ENCODE measurements around the gene COX14. TPM values are rescaled to one million over a fixed set of nuclear protein-coding genes. Genes with fewer than 3 reads are reported as not detected.
"Not testable (repeated sequence)": the region's sequence is repeated elsewhere in the genome, so short reads cannot be mapped to it uniquely, and the experiment has no call there.

COX14 gene
- total RNA-seq = 34.4 and 40.8 TPM in 2 replicates
- 114 TPM for polyA plus RNA-seq (2012)

DNA sequence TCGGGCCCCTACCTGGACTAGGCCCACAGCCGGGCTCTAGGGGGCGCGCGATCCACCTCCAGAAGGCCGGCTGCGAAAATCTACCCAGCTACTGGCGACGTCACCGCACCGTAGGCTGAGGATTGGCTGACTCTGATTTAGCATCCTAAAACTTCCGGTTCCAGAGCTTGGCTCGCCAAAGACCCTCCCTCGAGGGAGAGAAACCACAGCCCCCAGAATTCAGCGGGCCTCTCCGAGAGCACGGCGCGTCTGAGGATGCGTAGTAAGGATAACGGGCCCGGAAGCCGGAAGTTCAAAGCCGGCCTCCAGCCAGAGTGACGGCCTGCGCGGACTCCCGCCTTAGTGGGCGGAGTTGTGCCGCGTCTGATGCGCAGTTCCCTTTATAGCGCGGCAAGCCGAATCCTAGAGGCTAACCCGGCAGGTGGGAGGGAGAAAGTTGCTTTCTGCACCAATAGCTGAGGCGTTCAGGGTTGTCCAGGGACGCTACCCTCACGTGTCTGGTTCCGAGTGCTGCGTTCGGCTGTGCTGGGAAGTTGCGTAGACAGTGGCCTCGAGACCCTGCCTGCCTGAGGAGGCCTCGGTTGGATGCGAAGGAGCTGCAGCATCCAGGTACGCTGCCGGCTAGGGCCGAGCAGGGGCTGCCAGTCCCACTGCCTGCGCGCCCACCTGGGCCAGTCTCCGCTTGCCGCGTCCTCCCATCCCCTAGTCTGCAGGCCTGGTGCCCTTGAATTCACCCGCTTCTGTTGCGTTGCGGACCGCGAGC is at the start of gene COX14:
Gene COX14 (plus strand): TSS at position 544 of the 763 bp plus-strand sequence. CDS start 7,808 bp downstream, outside the sequence.
- DNase-seq (ENCODE audit: low read depth) = peak; percentile 100

GRCh38 chr12:50062728-50063460 is 49.1 kb upstream of the COX14 start:
- DNase-seq (ENCODE audit: low read depth) = peak; percentile 92

- DNase-seq (ENCODE audit: low read depth) = no peak
Measured at GRCh38 chr12:50065726-50066310, 46.2 kb upstream of the COX14 start.

DNA sequence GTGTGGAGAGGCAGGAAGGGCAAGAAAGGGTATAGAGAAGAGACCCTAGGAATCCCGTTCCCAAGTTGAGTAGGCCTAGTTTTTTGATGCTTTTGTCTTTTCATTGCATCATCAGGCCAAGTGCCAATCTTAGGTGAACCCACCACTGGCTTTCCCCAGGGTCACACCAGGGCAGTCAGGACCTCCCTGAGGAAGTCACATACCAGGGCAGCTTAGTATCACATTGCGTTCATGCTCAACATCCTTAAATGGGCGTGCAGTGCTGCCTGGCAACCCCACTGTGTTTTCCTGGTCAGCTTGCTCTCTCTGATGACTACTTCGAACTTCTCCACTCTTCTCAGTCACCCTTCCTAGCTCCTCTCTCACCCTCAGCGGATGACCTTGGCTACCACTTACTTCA is 45.6 kb upstream of the COX14 start:
- peak; percentile 86 for DNase-seq (ENCODE audit: low read depth)

DNA sequence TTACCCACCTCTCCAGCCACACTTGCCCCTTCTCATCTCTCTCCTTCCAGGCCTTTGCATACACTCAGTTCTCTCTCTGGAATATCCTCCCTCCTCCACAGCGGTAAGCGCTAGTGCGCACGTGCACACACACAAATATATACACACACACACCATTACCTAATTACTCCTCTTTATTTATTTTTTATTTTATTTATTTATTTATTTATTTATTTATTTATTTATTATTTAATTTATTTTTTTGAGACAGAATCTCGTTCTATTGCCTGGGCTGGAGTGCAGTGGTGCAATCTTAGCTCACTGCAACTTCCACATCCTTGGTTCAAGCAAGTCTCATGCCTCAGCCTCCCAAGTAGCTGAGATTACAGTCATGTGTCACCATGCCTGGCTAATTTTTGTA is 43.0 kb upstream of the COX14 start:
- no peak for DNase-seq (ENCODE audit: low read depth)

DNA sequence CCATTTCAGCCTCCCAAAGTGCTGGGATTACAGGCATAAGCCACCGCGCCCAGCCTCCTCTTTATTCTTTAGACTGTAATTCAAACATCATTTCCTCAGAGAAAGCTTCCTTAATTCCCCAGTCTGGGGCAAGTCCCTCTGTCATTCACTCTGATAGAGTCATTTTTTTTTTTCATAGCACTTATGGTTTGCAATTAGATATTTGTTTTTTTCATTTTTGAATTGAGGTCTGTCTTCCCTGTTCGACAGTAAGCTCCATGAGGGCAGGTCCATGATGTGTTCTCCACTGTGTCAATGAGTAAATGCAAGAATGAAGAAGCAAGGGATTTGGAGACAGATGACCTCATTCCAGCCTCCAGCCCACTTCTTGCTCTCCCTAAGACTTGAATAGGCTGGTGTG is 42.5 kb upstream of the COX14 start:
- no peak for DNase-seq (ENCODE audit: low read depth)

DNA sequence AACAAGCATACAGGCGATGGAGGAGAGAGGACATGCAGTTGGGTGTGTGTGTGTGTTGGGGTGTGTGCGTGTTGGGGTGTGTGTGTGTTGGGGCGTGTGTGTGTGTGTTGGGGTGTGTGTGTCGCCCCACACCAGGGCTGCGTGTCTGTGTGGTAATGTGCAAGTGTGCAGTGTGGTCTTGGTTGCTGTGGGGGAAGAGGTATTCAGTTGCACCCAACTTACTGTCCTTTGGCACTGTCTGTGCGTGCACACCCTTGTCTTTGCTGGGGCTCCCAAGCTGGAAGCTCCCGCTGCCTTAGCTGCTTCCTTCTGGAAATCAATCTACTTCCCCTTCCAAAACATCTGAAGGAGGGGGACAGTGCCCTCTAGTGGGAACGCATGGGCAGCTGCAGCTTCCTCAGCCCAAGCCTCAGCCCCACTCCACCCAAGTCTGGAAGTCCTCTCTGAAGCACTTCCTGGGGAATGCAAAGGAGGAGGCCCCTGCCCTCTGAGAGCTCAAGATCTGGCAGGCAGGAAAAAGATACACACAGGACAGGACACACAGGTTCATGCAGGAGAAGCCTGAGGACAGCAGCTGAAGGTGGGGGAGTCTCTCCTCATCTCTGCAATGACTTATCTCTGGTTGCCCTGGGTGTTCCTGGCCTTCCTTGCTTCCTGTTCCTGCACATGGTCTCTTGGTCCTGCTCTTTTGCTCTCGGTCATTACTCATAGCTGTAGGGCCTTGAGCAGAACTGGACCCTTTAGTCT is 41.5 kb upstream of the COX14 start:
- peak; percentile 86 for DNase-seq (ENCODE audit: low read depth)

- DNase-seq (ENCODE audit: low read depth) = no peak
Measured at GRCh38 chr12:50072198-50072907, 39.7 kb upstream of the COX14 start.

DNA sequence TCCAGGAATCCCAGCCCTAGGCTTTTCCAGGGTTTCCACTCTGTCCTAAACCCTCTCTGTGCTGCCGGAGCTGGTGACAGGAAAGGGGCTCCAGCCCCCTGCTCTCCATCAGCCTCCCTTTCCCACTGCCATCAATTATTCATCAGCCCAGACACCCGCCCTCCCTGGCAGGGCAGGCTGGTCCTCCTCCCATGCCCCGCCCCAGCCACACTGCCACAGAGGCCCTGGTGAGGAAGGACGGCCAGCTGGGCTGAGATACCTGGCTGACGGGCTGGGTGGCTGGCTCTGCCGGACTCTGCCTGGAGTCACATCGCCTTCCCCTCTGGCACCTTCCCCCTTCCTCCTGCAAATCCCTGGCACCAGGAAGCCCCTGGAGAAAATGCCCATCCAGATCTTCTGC is 38.8 kb upstream of the COX14 start:
- DNase-seq (ENCODE audit: low read depth) = no peak

DNA sequence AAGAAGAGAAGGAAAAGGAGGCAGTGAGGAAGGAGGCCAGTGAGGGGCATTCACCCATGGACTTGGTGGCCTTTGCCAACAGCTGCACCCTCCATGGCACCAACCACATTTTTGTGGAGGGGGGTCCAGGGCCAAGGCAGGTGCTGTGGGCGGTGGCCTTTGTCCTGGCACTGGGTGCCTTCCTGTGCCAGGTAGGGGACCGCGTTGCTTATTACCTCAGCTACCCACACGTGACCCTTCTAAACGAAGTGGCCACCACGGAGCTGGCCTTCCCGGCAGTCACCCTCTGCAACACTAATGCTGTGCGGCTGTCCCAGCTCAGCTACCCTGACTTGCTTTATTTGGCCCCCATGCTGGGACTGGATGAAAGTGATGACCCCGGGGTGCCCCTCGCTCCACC is 38.3 kb upstream of the COX14 start:
- no peak for DNase-seq (ENCODE audit: low read depth)

DNA sequence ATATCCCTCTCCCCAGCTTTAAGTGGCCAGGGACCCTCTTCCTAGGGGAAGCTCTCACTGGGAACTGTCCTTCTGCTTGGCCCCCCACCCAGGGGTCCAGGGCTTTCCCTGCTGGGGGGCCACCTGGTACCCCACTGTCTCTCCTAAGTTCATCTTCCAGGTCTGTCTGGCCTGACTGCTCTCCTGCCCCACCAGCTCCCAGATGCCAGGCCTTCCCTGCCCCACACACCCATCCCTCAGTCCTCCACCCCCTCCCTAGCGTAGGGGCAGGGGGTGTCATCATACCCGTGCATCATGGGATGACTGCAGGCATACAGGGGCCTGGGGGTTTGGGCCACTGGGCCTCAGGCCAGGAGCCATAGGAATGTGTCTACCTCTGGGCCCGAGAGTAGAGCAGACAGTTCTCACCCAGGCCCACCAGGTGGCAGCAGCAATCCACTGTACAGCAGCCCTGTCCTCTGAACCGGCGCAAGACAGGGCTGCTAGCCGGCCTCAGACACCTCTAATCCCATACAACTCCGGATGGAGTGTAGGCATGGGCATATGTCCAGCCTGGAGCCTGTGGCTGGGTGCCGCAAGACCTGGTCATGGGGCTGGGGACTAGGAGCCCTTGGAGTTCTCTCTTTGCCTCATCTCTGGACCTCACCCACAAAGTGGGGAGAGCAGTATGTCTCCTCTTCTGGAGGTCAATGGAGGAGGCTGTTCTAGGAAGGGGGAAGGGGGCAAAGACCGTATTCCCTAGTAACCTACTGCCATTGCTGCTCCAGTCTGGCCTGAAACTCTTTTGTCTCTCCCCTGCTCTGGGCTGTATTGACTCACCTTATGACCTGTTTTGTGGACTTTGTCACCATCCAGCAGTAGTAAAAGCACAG is 36.9 kb upstream of the COX14 start:
- DNase-seq (ENCODE audit: low read depth) = peak; percentile 85

- DNase-seq (ENCODE audit: low read depth) = no peak
Measured at GRCh38 chr12:50075808-50076170, 36.2 kb upstream of the COX14 start.

DNA sequence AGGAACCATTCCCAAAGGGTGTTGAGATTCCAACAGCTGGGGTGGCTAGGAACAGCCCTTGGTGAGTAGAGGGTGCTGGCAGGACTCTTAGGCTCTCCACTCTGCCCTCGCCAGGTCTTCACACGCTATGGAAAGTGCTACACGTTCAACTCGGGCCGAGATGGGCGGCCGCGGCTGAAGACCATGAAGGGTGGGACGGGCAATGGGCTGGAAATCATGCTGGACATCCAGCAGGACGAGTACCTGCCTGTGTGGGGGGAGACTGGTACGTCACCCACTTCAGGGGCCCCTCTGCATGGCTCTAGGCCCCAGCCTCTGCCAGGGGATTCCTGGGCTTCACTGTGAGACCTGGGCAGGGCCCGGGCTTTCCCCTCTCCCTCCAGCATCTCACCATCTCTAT is 34.9 kb upstream of the COX14 start:
- no peak for DNase-seq (ENCODE audit: low read depth)

GRCh38 chr12:50078281-50078680 is 33.8 kb upstream of the COX14 start:
- no peak for DNase-seq (ENCODE audit: low read depth)

DNA sequence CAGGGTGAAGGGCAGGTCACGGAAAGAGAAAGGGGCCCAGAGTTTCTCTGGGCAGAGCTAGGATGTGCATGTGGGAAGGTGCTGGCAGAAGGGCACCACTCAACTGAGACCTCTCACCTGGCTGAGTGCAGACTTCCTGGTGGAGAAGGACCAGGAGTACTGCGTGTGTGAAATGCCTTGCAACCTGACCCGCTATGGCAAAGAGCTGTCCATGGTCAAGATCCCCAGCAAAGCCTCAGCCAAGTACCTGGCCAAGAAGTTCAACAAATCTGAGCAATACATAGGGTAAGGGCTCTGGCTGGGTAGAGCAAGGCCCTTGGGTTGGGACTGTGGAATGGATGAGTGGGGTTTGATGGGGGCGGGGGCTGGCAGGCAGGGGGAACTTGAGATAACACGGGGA is 32.3 kb upstream of the COX14 start:
- DNase-seq (ENCODE audit: low read depth) = no peak

DNA sequence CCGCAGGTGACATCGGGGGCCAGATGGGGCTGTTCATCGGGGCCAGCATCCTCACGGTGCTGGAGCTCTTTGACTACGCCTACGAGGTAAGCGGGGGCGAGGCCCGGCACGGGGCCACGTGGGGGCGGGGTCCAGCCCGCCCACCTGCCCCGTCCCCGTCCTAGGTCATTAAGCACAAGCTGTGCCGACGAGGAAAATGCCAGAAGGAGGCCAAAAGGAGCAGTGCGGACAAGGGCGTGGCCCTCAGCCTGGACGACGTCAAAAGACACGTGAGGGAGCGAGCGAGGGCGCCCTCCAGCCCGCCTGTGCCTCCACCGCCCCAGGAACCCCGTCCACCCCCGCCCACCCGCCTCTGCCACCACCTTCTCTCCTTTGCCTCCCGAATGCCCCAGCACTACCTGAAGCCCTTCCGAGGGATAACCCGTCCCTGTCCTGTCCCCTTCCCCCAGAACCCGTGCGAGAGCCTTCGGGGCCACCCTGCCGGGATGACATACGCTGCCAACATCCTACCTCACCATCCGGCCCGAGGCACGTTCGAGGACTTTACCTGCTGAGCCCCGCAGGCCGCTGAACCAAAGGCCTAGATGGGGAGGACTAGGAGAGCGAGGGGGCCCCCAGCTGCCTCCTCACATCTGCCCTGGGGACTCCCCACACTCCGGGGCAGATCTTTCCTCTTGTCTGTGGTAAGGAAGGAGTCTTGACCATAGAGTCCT is 30.8 kb upstream of the COX14 start:
- no peak for DNase-seq (ENCODE audit: low read depth)

DNA sequence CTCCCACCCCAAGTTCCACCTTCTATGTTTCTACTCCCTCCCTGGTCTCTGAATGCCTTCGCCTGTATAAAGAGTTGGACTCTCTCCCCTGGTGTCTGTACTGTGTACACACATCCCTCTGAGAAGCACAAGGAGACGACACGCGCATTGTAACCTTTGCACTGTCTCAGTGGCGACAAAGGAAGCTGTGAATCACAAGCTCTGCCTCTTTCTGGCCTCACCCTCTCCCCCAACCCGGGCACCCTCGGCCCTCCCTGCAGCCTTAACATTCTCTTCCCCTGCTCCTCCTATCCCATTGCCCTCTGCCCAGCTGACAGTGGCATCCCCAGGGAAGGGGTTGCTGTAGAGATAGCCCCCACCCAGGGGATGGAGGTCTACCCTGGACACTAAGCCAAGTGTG is 29.4 kb upstream of the COX14 start:
- DNase-seq (ENCODE audit: low read depth) = no peak

DNA sequence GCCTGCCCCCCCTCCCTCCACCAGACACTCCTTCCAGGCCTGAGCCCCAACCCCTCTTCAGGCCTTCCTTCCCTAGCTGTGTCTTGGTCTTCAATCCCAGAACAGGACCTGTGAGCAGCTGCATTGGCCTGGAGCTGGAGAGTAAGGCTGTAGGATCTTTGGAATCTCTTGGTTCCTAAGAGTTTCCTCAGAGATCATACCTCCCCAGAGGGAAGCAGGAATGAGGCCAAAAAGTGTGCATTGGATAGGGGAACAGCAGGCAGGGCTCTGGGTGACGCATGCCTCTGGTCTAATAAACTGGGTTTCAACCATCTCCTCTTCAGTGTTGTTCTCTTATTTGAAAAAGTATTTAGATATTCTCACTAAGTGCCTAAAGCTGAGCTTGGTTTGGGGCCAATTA is 28.7 kb upstream of the COX14 start:
- no peak for DNase-seq (ENCODE audit: low read depth)

DNA sequence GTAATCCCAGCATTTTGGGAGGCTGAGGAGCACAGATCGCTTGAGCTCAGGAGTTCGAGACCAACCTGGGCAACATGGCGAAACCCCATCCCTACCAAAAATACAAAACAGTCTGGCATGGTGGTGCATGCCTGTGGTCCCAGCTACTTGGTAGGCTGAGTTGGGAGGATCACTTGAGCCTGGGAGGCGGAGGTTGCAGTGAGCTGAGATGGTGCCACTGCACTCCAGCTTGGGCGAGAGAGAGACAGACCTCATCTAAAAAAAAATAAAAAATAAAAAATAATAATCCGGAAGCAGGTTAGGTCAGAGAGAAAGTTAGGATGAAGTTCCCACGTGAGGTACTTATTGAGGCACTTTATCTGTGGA is 27.6 kb upstream of the COX14 start:
- DNase-seq (ENCODE audit: low read depth) = not testable (repeated sequence)
